ENCODE data around the gene ANOS1. TPM values are rescaled to one million over a fixed set of nuclear protein-coding genes. Genes with fewer than 3 reads are reported as not detected.
"Not testable (repeated sequence)": the region's sequence is repeated elsewhere in the genome, so short reads cannot be mapped to it uniquely, and the experiment has no call there.

ANOS1 gene
- total RNA-seq, 1 donor from 2014 or later = not detected

DNA sequence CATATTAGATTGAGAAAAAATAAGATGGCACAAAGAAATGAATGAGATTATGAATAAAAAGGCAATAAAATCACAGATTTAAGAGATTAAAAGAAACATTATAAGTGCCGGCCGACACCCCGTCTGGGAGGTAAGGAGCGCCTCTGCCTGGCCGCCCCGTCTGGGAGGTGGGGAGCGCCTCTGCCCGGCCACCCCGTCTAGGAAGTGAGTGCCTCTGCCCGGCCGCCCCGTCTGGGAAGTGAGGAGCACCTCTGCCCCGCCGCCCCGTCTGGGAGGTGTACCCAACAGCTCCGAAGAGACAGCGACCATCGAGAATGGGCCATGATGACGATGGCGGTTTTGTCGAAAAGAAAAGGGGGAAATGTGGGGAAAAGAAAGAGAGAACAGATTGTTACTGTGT, 229.8 kb downstream of the ANOS1 start:
- H3K36me3 Mint-ChIP-seq (ENCODE audit: low read depth); H3K27me3 Mint-ChIP-seq; DNase-seq; intact Hi-C loops (cut with micrococcal nuclease); H3K4me3 Mint-ChIP-seq; H3K4me1 Mint-ChIP-seq; H3K9me3 Mint-ChIP-seq; H3K27ac Mint-ChIP-seq: not testable (repeated sequence)

DNA sequence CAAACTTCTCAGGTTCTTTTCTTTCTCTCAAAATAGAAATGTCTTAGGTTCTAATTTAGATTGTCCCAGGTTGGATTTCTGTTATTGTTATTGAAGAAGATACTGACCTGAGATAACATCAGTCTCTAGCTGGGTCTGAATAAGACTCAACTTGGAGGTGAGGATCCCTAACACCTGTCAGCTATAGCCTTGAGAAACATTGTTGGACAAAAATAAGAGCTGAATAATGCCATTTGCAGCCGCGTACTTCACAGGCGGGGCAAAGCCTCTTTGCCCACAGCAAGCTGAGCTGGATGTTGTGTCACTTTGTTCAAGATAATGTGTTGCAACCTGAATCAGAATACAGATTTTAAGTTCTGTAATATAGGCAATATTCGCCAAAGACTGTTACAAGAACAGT, 231.7 kb downstream of the ANOS1 start:
- no peak for DNase-seq
- Mint-ChIP-seq H3K4me1 (no peaks in the 10 kb centered on the region), H3K27me3 (no peaks in the 10 kb centered on the region), H3K4me3 (no peak overlapping the region), H3K9me3 (no peaks in the 10 kb centered on the region), H3K27ac (no peak overlapping the region), H3K36me3 (ENCODE audit: low read depth) (no peaks in the 10 kb centered on the region)
- intact Hi-C loops (cut with micrococcal nuclease) = no loop called here

DNA sequence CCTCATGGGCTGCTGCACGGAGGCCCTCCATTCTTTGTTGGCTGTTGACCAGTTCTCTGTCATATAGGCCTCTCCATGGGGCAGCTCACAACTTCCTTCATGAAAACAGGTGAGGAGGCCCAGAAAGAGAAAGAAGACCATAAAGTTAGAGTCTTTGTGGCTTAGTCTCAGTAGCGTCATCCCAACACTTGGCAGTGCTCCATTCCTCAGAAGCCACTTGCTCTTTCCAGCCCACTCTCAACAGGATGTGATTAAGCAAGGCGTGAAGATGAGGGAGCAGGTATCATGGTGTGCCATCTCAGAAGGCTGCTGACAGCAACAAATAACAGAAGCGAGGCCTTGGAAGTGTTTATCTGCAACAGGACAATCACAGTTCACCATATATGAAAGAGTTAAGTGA, 236.9 kb downstream of the ANOS1 start:
- DNase-seq; H3K4me3 Mint-ChIP-seq; intact Hi-C loops (cut with micrococcal nuclease); H3K27me3 Mint-ChIP-seq; H3K36me3 Mint-ChIP-seq (ENCODE audit: low read depth); H3K9me3 Mint-ChIP-seq; H3K27ac Mint-ChIP-seq; H3K4me1 Mint-ChIP-seq: not testable (repeated sequence)

DNA sequence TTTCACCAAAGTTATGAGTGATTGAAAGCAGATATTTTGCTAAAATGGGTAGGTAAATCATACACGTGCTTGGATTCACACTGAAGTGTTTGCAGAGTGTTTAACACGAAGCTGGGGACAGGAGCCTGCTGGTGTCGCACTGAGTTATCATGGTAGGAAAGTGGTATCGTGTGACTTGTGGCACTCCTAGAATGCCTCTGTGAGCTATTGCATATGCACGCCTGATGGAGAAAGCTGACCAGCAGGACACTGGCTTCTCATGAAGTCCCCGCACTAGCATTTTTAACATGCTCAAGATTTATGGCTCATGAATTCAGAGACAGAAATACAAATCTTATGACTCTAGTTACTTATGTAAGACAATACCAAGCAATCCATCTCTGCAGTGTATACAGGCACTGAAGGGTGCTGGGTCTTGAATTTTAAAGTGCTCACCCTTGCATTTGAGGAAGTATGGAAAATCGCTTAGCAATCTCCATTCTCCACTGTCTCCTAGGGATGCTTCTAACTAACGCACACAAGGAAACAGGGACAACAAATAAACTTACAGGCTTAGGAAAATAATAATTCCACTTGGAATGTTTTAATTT, 247.5 kb downstream of the ANOS1 start:
- Mint-ChIP-seq H3K27ac (no peak overlapping the region), H3K27me3 (no peaks in the 10 kb centered on the region), H3K4me1 (no peaks in the 10 kb centered on the region), H3K36me3 (ENCODE audit: low read depth) (no peaks in the 10 kb centered on the region), H3K4me3 (no peak overlapping the region), H3K9me3 (no peaks in the 10 kb centered on the region)
- DNase-seq = no peak
- intact Hi-C loops (cut with micrococcal nuclease) = no loop called here

Other genes starting within 250 kb of the ANOS1 start
- gene FAM9A, start 69.2 kb upstream of the ANOS1 start, total RNA-seq = not detected in 2 replicates

Data from activated CD4-positive, alpha-beta T cell treated with anti-CD3 and anti-CD28 coated beads, Interleukin-2, amount 10 ng/mL, durations not matched to agents 24 days and 14 days (primary cell).